CD4-positive, alpha-beta T cell treated with Interferon gamma for 1 hour (primary cell): ENCODE results near the gene DYNC2H1.
"Not testable (repeated sequence)": the region's sequence is repeated elsewhere in the genome, so short reads cannot be mapped to it uniquely, and the experiment has no call there.

Source experiments
- DNase-seq: peaks from one replicate; pipeline ENCODE4 v3.0.0-alpha.2; 2020

Gene DYNC2H1

GRCh38 chr11:103372906-103373305 is 263.7 kb downstream of the DYNC2H1 start:
- no peak for DNase-seq

DNA sequence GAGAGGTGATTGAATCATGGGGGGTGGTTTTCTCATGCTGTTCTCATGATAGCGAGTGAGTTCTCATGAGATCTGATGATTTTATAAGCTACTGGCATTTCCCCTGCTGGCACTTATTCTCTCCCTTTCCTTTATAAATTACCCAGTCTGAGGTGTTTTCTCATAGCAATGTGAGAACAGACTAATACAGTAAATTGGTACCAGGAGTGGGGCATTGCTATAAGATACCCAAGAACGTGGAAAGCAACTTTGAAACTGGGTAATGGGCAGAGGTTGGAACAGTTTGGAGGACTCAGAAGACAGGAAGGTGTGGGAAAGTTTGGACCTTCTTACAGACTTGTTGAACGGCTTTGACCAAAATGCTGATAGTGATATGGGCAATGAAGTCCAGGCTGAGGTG is 265.0 kb downstream of the DYNC2H1 start:
- not testable (repeated sequence) for DNase-seq

- DNase-seq = no peak
Measured at GRCh38 chr11:103378931-103379330, 269.7 kb downstream of the DYNC2H1 start.

DNA sequence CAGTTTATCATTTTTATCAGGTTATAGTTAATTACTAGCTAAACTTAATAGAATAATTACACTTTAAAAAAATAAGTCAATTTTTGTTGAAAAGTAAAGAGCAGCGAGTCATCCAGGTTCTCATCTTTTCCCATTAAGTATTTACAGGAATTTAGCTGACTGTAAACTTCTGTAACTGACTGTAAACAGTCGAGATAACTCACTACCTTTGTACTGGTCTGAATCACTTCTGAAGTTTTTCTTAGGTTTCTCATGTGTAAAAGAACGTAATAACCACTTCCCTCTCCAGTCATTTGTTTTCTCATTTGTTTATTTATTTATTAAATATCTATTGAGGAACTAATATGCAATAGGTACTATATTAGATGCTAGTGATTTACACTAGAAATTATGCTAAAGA is 270.8 kb downstream of the DYNC2H1 start:
- no peak for DNase-seq

- no peak for DNase-seq
Measured at GRCh38 chr11:103384652-103385051, 275.4 kb downstream of the DYNC2H1 start.

GRCh38 chr11:103395612-103396011 is 286.4 kb downstream of the DYNC2H1 start:
- DNase-seq = no peak

DNA sequence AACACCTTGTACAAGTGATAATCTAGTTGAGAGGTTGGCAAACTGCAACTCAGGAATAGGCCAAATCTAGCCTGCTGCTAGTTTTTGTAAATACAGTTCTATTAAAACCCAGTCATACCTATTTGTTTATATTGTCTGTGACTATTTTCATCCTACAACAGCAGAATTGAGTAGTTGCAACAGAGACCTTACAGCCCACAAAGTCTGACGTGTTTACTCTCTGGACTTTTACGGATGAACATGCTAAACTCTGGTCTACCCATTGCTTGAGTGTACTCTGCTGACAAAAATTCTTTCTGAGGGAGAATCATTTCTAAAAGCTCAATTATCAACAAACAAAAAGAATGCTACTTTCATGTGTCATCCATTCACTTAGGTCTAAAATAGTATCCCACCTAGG is 287.0 kb downstream of the DYNC2H1 start:
- DNase-seq = no peak

DNA sequence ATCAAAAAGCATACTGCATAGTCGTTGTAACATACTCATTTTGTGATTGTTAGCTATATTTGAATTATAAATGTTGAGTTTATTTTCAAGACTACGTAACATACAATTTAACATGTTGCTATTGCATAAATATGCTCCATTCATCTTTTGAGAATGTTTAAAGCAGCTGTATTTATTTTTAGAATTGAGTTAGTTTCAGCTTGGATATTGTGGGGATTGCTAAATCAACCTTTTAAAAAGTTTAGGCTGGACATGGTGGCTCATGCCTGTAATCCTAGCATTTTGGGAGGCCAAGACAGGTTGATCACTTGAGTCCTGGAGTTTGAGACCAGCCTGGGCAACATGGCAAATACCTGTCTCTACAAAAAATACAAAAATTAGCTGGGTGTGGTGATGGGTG is 288.1 kb downstream of the DYNC2H1 start:
- DNase-seq = no peak

DNA sequence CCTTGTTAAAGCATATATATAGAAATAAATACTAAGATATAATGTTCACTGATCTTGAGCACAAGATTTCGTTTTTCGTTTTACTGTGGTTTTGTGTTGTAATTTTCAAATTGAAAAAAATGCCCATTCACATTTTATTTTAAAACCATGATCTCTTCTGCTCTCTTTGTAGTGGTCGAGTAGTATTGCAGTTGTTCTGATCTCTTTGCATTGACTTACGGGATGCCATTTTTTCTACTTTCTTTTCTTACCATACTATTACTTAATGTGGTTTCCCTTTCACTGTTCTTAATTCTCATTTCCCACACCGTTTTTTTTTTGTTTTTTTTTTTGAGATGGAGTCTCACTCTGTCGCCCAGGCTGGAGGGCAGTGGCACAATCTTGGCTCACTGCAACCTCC is 289.6 kb downstream of the DYNC2H1 start:
- no peak for DNase-seq

DNA sequence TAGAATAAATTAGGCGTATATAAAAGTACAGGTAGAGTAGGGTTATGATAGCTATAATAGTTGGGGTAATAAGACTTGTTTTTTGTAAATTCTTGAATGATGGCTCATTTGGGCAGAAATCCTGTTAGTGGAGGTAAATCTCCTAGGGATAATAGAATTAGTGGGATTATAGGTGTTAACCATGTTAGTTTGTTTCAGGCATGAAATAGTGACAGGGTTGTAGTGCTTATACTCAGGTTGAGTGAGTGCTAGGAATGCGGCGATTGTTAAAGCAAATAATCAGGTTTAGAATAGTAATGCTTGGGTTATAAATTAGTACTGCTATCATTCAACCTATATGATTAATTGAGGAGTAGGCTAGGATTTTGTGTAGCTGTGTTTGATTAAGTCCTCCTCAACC is 297.1 kb downstream of the DYNC2H1 start:
- DNase-seq = no peak

DNA sequence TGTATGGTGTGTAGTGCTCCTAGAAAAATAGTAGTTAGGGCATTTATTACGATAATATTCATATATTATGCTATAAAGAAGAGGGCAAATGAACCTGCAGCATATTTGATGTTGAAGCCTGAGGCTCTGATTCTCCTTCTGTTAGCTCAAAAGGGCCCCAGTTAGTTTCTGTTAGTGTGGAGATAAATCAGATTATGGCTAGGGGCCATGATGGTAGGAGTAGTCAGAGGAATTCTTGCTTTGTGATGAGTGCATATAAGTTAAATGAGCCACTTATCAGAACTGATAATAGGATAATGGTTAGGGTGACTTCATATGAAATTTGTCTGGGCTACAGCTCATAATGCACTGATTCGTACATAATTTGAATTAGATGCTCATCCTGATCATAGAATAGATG is 298.4 kb downstream of the DYNC2H1 start:
- DNase-seq = no peak

- DNase-seq = no peak
Measured at GRCh38 chr11:103413266-103413888, 304.2 kb downstream of the DYNC2H1 start.

GRCh38 chr11:103418014-103418413 is 308.8 kb downstream of the DYNC2H1 start:
- DNase-seq = no peak

- DNase-seq = no peak
Measured at GRCh38 chr11:103420593-103420992, 311.4 kb downstream of the DYNC2H1 start.

DNA sequence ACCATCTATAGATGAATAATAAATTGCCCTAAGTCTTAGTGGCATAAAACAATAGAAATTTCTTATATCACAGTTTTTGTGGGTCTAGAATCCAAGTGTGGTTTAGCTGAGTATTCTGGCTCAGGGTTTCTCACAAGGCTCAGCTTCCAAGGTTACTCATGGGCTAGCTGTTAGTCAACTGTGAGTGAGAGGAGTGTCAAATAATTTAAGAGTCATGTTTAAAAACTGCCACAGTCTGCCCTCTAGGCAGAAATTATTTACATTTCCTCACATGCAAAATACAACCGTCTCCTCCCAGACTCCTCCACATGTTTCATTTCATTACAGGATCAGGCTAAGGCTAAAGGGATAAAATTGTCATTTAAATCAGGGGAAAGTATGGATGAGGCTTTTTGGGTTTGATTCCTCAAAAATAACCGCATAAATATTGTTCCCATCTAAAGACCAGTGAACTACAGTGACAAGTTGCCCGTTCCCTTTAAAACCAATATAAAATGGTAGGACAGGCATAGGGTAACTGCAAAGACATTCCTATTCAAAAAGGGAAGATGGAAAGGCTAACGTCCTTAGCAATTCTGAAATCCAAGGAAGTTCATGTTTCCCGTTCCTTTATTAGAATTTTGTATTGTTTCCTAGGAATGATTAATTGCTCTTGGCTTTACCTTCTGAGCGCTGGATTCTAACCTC is 324.3 kb downstream of the DYNC2H1 start:
- DNase-seq = no peak

DNA sequence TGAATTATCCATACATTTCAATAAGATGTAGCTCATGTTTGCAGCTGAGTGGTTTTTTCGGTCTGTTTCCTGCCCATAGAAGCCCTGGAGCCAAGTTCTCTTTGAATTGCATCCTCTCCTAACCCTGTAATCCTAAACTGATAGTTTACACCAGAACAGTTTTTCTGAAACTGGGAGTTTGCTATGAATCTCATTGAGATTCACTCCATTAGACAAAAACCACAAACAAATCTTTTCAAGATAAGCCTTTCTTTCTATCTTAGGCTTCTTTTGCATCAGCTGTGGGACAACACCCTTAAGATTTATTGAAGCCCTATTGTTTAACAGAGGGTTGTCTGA is 324.8 kb downstream of the DYNC2H1 start:
- DNase-seq = no peak

GRCh38 chr11:103436131-103436770 is 327.0 kb downstream of the DYNC2H1 start:
- DNase-seq = no peak

DNA sequence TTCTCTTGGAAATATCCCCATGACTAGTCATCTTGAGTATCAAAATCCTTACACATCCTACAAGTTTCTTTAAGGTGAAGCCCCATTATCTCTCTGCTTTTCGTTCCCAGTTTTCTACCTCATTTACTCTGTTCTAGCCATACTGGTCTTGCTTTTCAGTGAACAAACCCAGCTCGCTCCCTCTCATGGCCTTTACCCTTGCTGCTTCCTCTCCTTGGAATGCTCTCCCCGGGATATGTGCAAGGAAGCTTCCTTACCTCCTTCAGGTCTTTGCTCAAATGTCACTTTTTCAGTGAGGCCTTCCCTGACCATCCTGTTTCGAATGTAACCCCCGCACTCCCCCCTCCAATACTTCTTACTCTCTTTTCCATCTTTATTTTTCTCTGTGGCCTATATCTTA is 331.8 kb downstream of the DYNC2H1 start:
- no peak for DNase-seq

DNA sequence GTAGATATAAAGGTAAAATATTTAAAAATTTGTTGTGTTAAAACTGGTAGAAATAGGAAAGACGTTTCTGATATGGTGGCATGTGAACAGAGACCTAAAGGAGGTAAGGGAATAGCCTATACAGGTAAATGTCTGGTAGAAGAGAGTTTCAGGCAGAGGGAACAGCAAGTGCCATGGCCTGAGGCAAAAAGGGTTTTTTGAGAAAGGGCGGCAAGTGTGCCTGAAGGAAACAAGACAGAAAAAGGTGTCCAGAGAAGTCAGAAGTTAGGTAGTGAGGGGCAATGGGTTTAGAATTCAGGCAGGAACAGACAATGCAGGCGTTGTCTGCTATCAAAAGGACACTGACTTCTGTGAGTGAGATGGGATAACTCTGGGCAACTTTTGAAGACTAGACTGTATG is 339.7 kb downstream of the DYNC2H1 start:
- DNase-seq = no peak

DNA sequence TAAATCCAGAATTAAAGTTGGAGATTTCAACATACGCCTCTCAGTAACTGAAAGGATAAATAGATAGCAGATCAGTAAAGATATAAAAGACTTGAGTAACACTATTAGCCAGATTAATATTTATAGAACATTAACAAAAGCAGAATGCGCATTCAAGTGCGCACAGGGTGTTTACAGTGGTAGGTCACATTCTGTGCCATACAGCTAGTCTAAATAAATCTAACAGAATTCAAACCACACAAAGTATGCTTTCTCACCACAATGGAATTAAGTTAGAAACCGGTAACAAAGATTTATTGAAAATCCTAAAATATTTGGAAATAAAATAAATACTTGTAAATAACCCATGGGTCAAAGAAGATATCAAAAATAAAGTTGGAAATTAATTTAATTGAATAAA is 341.0 kb downstream of the DYNC2H1 start:
- DNase-seq = no peak

DNA sequence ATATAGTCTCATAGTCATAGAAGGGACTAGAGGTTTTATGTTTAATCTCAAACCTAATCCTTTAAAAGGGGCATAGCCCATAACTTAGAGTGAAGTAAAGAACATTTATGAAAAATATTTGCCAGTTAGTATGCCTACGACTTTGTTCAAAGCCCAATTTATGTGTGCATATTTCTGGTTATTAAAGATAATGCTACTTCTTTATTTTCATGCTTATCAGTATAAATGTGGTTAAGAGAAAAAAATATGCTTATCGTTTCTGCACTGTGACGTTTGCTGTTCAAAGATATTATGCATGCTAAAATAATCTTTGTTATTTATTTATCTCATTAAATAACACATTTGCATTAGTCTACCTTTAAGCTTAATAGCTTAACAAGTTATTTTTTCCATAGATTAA is 343.9 kb downstream of the DYNC2H1 start:
- DNase-seq = no peak

GRCh38 chr11:103453915-103454709 is 344.9 kb downstream of the DYNC2H1 start:
- DNase-seq = no peak

DNA sequence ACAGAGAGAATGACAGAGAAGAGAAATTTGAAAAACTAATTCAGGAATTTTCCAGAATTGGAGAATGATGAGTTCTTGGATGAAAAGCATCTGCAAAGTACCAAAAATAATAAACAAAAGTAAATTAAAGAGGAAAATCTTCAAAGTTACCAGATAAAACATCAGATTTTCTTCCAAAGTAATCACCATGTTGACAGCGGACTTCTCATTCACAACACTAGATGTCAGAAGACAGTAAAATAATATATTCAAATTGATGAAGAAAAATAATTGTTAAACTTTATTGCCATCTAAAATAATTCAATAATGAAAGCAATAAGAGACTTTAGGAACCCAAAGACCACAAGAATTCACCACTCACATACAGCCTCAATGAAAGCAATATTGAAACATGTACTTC is 355.2 kb downstream of the DYNC2H1 start:
- DNase-seq = no peak
